ENCODE results near the gene CAPN8.
"Not testable (repeated sequence)": the region's sequence is repeated elsewhere in the genome, so short reads cannot be mapped to it uniquely, and the experiment has no call there.

The CAPN8 gene

GRCh38 chr1:223520200-223520599 lies 145.3 kb downstream of the CAPN8 start:
- no peak for DNase-seq

DNA sequence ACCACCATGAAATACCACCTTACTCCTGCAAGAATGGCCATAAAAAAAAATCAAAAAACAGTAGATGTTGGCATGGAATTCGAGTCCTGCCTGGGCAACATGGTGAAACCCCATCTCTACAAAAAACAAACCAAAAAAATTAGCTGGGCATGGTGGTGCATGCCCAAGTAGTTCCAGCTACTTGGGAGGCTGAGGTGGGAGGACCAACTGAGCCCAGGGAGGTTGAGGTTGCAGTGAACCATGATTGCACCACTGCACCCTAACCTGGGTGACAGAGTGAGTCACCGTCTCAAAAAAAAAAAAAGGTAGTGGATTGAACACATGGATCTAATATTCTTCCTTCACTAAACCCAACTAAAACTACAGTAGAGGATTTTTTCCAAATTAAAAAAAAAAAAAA lies 146.4 kb downstream of the CAPN8 start:
- no peak for DNase-seq

DNA sequence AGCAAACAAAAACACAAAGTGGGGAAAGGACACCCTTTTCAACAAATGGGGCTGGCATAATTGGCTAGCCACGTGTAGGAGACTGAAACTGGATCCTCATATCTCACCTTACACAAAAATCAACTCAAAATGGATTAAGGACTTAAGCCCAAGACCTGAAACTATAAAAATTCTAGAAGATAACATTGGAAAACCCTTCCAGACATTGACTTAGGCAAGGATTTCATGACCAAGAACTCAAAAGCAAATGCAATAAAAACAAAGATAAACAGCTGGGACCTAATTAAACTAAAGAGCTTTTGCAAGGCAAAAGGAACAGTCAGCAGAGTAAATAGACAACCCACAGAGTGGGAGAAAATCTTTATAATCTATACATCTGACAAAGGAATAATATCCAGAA lies 146.9 kb downstream of the CAPN8 start:
- DNase-seq = not testable (repeated sequence)

GRCh38 chr1:223515926-223516325 lies 149.6 kb downstream of the CAPN8 start:
- DNase-seq = no peak

- no peak for DNase-seq
Measured at GRCh38 chr1:223515421-223515820, 150.1 kb downstream of the CAPN8 start.

DNA sequence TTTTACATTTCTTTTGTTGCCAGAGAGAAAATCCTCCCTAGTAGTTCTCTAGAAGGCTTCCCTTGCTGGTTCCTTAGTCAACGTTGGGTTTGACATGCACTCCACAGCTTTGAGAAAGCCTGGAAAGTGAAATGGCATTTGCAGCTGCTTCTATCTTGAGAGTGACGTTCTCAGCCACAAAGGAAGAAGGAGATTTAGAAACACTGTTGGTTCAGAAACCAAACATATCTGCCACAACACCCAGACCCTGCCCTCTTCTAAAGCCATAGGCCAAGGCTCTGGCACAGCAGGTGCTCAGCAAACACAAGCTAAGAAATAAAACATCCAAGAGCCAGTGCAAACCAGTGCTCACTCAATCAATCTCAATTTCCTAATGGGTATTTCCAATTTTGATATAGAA lies 150.9 kb downstream of the CAPN8 start:
- DNase-seq = no peak

DNA sequence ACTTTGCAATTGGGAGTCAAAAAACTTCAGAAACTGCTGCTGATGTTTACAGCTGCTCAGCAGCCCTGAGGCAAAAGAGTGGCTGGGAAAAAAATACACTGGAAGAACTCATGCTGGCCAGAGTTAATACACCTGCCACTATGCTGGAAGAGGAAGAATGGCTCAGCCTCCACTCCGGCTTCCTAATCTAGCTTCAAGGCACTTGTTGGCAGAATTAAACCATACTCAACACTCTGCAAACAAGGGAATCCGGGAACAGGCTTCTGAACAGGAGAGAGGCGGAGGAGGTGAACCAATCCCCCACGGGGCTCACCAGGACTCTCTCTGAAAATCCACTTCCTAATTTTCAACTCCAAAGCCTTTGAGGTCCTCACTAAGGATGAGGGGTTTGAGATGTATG lies 152.2 kb downstream of the CAPN8 start:
- DNase-seq = no peak

DNA sequence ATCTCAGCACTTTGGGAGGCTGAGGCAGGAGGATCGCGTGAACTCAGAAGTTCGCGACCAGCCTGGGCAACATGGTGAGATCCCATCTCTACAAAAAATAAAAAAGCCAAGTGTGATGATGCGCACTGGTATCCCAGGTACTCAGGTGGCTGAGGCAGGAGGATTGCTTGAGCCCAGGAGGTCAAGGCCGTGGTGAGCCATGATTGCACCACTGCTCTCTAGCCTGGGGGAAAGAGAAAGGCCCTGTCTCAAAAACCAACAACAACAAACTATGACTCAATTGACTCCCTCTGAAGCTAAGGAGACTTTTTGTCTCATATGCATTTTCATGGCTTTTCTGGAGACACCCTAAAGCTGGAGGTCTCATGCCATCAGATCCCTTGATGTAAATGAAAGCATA lies 153.4 kb downstream of the CAPN8 start:
- DNase-seq = no peak

DNA sequence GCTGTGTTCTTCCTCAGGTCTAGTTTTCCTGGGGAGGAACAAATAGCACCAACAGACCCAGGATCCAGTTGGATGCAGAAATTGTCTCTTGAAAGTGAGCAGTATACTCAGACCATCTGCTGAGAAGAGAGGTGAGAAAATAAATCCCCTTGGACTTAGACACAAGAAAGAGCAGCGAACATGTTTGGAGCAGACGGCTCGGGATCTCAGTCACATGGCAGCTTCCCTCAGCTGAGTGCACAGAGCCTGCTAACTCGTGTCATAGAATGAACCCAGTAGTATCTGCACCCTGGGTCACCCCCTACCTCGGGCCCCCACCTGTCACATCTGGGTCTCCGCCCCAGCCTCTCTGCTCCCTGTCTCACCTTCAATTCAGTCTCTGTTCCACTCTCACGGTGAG lies 156.7 kb downstream of the CAPN8 start:
- no peak for DNase-seq

DNA sequence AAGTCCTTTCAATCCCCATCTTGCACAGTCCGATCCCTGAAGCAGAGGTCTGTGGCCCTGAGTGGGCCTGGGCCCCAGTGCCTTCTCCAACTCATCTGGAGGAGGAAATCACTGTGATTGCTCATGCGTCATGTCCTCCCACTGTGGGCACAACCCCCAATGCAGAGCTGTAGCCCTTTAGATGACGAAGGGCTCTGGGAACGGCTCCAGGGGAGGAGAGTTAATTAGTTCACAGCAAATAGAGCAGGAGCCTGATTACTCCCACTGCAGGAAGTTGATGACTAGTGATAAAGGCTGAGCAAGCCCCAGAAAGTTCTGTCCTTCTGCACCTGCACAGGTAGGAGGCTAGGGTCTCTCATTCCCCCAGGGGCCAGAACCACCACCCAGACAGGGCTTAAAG lies 160.8 kb downstream of the CAPN8 start:
- DNase-seq = no peak

GRCh38 chr1:223503348-223503747 lies 162.2 kb downstream of the CAPN8 start:
- DNase-seq = no peak

DNA sequence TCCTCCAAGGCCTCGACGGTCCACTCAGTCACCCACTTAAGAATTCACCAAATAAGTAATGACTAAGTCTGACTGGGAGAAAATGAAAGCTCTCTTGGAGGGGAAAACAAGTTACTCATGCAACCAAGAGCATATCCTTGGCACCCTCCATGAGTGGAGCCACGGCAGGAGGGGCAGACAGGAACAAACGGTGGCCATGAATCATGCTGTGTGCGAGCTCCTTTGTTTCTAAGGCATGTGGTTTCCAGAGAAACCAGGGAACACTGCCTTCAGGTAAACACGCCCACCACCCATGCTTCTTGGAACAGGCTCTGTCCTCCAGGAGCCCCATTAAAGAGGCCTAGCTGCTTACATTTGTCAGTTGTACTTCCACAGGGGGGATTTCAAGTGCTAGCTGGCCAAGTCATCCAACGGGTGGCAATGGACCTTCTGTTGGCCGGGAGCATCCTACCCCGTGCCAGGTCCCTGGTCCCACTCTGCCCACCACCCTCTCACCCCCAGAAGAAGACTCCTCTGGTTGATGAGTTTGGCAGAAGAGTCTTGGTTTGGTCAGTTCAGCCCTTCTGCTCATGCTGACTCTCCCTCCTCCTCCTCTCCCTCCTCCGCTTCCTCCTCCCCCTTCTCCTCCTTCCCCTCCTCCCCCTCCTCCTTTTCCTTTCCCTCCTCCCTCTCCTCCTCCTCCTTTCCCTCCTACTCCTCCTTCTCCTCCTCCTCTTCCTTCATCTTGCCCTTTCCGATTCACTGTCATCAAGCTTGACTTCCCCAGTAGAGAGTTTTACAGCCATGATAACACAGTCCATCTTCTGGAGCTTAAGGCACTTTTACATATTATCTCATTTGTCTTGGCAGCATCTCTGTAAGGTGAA lies 164.7 kb downstream of the CAPN8 start:
- no peak for DNase-seq

DNA sequence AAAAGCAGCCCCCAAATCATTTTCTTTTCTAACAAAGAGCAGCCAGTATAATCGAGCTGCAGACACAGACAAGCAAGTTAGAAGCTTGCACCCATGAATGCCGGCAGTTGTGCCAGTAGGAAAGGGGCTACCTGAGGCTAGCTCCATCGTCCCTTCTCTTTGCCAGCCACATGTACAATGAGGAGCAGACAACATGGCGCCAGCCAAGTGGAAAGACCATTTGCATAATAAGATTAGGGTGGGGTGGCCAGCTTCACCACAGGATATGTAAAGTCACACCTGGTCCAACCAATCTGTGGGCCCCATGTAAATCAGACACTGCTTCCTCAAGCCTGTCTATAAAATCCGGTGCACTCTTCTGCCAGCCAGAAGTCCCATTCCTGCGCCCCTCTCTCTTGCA lies 168.6 kb downstream of the CAPN8 start:
- no peak for DNase-seq

GRCh38 chr1:223494926-223495645 lies 170.4 kb downstream of the CAPN8 start:
- DNase-seq = no peak

- DNase-seq = no peak
Measured at GRCh38 chr1:223492044-223492443, 173.5 kb downstream of the CAPN8 start.

All from activated gamma-delta T cell treated with Interleukin-2 at 50 U/mL for 16 hours (primary cell).